Central memory CD4-positive, alpha-beta T cell (primary cell): Measurements from ENCODE around the gene CCDC50.

Source experiments
- DNase-seq: peaks from one replicate; pipeline ENCODE4 v3.0.0; 2022

Gene CCDC50

DNA sequence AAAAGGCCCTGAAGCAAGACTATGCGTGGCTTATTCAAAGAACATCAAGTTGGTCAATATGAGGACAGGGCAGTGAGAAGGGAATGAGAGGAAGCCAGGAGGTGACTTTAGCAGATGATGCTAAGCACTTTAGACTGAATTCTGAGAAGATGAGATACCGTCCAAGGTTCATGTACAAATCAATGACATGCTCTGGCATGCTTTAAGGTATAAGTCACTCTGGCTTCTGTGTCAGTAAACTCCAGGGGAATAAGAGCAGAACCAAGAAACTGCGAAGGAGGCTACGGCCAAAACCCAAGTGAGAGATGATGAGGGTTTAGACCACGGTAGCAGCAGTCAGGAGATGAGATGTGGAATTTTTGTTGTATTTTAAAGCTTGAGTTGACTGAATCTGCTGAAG, 8.9 kb upstream of the CCDC50 start:
- no peak for DNase-seq

GRCh38 chr3:191321019-191321767, 8.0 kb upstream of the CCDC50 start:
- no peak for DNase-seq

GRCh38 chr3:191324936-191325335, 4.3 kb upstream of the CCDC50 start:
- DNase-seq = no peak

- no peak for DNase-seq
Observed at GRCh38 chr3:191327526-191327925, 1.7 kb upstream of the CCDC50 start.

DNA sequence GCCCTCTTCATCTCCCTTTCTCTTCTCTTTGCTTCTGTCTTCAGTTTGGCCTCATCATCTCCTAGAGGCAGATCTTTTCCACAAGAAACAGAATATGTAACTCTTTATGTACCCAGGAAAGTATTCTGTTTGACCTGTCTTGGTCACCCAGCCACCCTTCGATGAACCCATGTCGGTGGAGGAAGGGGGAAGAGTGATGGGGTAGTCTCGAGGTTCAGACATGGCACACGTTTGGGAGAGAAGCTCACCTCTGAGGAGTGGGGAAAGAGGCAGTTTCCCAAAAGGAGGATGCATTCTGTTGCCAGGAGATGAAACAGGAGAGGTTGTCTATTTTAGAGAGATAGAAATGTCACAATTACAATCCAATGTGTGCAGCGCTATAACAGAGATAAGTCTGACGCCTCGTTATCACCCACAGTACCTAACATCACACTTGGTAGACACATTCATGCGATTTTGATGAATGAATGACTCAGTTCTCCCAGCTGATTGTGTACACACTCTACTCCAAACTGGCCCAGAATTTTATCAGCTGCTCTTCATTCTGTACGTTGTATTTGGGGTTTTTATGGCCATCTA, 722 bp upstream of the CCDC50 start:
- no peak for DNase-seq

GRCh38 chr3:191329654-191330529, 698 bp downstream of the CCDC50 start, which contains the start of gene UTS2B:
UTS2B (minus strand) TSS chr3:191330526; CDS start chr3:191282189, 48,337 bp downstream.
- no peak for DNase-seq

DNA sequence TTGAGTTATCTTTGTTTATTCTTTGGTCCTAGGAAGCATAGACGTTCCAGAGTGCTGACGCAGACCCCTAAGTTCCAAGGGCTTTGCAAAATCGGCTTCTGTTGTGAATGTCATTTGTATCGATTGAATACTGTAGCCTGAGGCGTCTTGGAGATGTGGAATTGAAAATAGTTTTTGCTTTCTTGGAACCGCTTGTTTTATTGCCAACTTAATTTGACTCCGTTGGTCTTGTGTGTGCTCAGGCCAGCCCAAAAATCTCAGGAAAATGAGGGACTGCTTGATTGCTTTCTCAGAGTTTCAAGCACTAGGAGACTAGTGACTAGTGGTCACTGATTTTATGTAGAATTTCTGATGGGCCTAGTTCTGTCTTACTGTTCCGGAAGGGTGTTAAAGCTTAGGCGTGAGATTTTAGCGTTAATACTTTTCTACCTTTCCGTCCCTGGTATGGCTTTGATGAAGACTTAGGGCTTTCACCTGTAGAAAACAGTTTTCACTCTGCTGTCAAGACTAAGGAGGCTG, 1.4 kb downstream of the CCDC50 start:
- no peak for DNase-seq

DNA sequence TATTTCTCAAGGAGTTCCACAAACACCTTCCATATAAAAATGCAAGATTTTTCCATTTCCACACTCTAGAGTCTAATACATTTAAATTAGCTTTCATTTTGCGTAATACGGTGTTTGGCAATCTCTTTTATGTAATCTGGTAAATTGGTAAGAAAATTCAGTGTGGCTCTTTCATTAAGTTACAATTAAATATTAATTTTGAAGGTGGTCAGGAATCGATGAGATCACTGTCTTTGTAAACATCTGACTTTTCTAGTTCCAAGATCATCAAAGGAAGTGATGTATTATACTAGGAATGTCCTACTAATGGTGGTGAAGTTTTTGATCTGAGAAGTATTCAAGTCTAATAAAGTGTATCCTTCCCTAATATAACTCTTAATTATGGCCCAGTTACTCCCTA, 2.2 kb downstream of the CCDC50 start:
- DNase-seq = no peak

- no peak for DNase-seq
Observed at GRCh38 chr3:191333298-191333880, 4.2 kb downstream of the CCDC50 start.

- no peak for DNase-seq
Observed at GRCh38 chr3:191334346-191334893, 5.2 kb downstream of the CCDC50 start.

GRCh38 chr3:191336833-191337232, 7.6 kb downstream of the CCDC50 start:
- DNase-seq = no peak

DNA sequence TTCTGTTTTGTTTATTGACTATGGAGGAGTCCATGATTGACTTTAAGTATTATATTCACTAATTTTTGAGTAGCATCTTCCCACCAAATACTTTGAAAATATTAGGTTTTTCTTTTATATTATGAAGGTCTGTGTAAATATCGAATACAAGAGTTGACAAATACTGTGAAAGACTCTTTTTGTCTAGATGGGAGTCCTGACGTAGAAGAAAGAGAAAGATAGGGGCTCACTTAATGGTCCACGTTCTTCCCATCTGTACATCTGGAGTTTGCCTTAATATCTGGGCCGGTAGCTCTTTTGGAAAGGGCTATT, 8.9 kb downstream of the CCDC50 start:
- DNase-seq = no peak

- no peak for DNase-seq
Observed at GRCh38 chr3:191339316-191339917, 10.2 kb downstream of the CCDC50 start.

DNA sequence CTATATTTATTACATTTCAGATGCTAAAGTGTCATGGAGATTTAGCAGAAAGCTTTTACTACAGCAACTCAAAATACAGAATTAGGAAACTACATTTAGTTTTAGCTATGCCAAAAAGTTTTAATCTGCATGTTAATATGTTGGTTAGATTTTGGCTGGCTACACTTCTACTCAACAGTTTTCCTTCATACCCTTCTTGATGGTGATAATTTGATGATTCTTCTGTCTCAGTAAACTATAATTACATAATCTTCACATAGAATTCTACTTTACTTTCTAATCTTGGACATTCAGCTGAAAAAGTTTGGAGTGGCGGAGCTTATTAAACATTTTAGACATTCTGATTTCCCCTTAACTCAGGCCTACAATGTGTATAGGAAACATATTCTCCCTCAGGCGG, 11.2 kb downstream of the CCDC50 start:
- DNase-seq = no peak

DNA sequence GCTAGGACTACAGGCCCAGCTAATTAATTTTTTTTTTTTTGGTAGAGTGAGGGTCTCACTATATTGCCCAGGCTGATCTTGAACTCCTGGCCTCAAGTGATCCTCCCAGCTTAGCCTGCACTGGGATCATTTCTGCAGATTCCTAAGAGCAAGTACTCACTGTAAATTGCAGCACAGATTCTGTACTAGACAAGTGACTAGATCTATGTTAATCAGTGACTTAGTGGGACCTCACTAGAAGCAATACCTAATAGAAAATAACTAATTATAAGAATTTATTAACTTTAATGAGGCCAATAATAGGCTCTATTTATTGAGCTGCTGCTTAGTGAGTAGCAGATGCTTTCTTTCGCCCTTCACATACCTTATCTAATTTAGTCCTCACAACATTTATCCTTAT, 11.8 kb downstream of the CCDC50 start:
- DNase-seq = no peak

- no peak for DNase-seq
Observed at GRCh38 chr3:191342006-191342405, 12.8 kb downstream of the CCDC50 start.

GRCh38 chr3:191342411-191342810, 13.2 kb downstream of the CCDC50 start:
- no peak for DNase-seq

DNA sequence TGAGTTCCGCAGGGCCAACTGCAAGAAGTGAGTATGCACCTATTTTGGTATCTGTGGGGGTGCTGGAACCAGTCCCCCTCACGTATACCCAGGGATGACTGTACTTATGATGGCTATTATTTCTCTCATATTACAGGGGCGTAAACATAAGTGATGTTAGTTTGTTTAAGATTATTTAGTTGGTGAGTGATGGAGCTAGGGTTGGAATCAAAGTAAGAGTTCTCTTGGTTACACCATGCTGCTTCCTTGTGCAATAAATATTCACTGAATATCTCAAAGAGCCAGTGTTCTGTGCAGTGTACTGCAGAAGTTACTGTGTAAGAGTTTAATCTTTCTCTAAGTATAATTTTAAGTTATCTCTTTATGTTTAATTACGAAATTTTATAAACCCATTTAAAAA, 13.9 kb downstream of the CCDC50 start:
- no peak for DNase-seq

DNA sequence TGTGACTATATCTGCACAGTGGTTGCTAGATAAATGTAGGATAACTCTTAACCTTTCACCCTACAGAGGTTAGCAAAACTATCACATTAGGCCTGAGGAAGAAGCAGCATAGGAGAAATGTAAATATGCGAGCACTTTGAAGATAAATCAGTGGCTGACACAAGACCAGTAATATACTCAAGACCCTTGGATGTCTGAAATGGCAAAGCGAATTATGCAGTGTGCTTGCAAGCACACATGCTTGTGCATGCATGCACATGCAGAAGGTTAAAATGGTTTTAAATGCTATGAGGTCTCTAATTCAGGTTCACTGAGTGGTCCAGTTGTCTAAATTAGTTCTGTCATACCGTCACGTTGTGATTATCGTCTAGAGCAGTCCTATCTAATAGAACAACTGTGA, 14.7 kb downstream of the CCDC50 start:
- DNase-seq = no peak

GRCh38 chr3:191345334-191345733, 16.1 kb downstream of the CCDC50 start:
- DNase-seq = no peak

GRCh38 chr3:191347228-191347627, 18.0 kb downstream of the CCDC50 start:
- DNase-seq = no peak

DNA sequence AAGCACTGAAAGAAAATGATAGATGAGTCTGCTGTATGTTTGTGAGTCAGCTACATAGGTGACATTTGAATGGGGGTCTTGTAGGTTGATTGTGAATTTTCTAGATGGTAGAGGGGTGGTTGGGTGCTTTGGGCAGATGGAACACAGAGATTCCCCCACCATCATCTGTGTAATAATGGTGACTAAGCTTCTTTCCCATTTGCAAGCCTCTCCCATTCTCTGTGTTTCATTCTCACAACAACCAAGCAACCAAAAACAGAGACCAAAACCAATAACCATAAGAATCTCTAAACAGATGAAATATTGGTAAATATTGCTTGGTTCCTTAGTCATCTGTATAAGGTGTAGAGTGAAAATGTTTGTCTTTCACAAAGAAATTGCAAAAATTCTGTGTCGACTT, 18.9 kb downstream of the CCDC50 start:
- no peak for DNase-seq
